Neural progenitor cell (in vitro differentiated cells): Measurements from ENCODE around the gene MPP2.

Experiments used
- CTCF ChIP-seq: fragments of 200-600 bp; sonication (generic); IDR thresholded peaks from 2 replicates; pipeline ENCODE4 v1.5.1; 2017; ENCODE audit warnings: antibody characterized with exemption, mild to moderate bottlenecking
- EZH2 ChIP-seq: fragments of 200-600 bp; sonication (generic); IDR thresholded peaks from 2 replicates; pipeline ENCODE4 v1.6.1; 2017; ENCODE audit warnings: antibody characterized with exemption, mild to moderate bottlenecking, moderate library complexity
- EZH2phosphoT487 ChIP-seq: fragments of 200-600 bp; sonication (generic); IDR thresholded peaks from 2 replicates; pipeline ENCODE4 v1.6.1; 2017; ENCODE audit warnings: antibody characterized with exemption

- TF ChIP-seq CTCF, result no peak
- no peak for TF ChIP-seq EZH2
- no peak for TF ChIP-seq EZH2phosphoT487
Observed at GRCh38 chr17:43900858-43901754, 6.2 kb downstream of the MPP2 start.
